ENCODE data around the gene SMIM35. TPM values are rescaled to one million over a fixed set of nuclear protein-coding genes. Genes with fewer than 3 reads are reported as not detected.

The SMIM35 gene
- total RNA-seq, 4 donors from 2014 or later: not detected

DNA sequence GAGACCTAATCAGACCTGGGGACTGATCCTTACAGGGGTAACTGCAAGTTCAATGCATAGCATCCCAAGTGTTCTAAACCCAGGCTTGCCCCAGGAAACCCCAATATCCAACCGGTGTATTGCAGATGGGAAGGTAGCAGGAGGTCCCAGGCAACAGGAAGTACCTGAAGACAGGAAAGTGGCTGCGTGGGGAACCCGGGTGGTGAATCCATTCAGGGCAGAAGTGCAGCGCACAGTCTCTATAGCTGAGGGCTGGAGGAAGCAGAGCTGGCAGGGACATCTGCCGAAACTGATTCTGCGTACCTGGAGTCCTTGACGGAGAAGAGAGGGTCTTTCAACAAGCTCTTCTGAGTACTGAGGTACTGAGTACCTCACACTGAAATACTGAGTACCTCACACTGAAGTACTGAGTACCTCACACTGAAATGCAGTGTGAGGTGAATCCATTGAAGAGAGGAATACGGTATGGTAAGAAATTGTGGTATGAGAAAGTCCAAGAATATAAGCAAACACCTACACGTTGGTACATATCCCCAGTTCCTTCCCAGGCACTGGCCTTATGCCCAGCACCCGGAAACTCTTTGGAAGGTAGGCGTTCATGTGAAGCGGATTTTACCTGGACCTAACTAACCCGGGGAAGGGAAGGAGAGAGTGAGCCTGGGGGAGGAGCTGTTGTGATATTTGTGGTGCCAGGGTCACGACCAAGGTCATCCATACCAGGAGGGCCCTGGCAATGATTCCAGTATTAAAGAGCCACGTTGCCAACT, 45.8 kb upstream of the SMIM35 start:
- no peak overlapping the region for H3K27ac ChIP-seq
- no peak overlapping the region for H3K4me3 ChIP-seq
- H3K4me1 ChIP-seq: peaks cover 4% of the 10 kb centered on the region
- no peak for TF ChIP-seq POLR2AphosphoS5 (IDR thresholded peaks at IDR 0.05)
- no peak for TF ChIP-seq POLR2A (IDR thresholded peaks at IDR 0.05)
- no peaks in the 10 kb centered on the region for H3K9me3 ChIP-seq
- no peaks in the 10 kb centered on the region for H3K27me3 ChIP-seq
- no peak for DNase-seq (ENCODE audit: low spot score in 2 of 2)
- no peaks in the 10 kb centered on the region for H3K36me3 ChIP-seq
- WGBS: 54% methylated on average over 15 of the region's 15 CpGs

- H3K27ac ChIP-seq: no peak overlapping the region
- H3K4me3 ChIP-seq: no peak overlapping the region
- DNase-seq (ENCODE audit: low spot score in 2 of 2): no peak
- H3K36me3 ChIP-seq: no peaks in the 10 kb centered on the region
- 57% methylated on average over 6 of the region's 6 CpGs for WGBS
- no peaks in the 10 kb centered on the region for H3K9me3 ChIP-seq
- H3K4me1 ChIP-seq: peaks cover 4% of the 10 kb centered on the region
- no peaks in the 10 kb centered on the region for H3K27me3 ChIP-seq
- TF ChIP-seq POLR2AphosphoS5 (IDR thresholded peaks at IDR 0.05): no peak
- TF ChIP-seq EP300 (IDR thresholded peaks at IDR 0.05): no peak
- no peak for TF ChIP-seq POLR2A (IDR thresholded peaks at IDR 0.05)
Measured at GRCh38 chr11:118129471-118130172, 42.9 kb upstream of the SMIM35 start.

GRCh38 chr11:118128721-118129470, 42.1 kb upstream of the SMIM35 start:
- WGBS: 59% methylated on average over 11 of the region's 11 CpGs
- no peak overlapping the region for H3K4me3 ChIP-seq
- H3K36me3 ChIP-seq: no peaks in the 10 kb centered on the region
- H3K27ac ChIP-seq: no peak overlapping the region
- peaks cover 4% of the 10 kb centered on the region for H3K4me1 ChIP-seq
- no peak for DNase-seq (ENCODE audit: low spot score in 2 of 2)
- H3K27me3 ChIP-seq: no peaks in the 10 kb centered on the region
- H3K9me3 ChIP-seq: no peaks in the 10 kb centered on the region
- TF ChIP-seq POLR2A (IDR thresholded peaks at IDR 0.05): no peak
- no peak for TF ChIP-seq POLR2AphosphoS5 (IDR thresholded peaks at IDR 0.05)
- no peak for TF ChIP-seq EP300 (IDR thresholded peaks at IDR 0.05)
- no peak for TF ChIP-seq CTCF (IDR thresholded peaks at IDR 0.05)

DNA sequence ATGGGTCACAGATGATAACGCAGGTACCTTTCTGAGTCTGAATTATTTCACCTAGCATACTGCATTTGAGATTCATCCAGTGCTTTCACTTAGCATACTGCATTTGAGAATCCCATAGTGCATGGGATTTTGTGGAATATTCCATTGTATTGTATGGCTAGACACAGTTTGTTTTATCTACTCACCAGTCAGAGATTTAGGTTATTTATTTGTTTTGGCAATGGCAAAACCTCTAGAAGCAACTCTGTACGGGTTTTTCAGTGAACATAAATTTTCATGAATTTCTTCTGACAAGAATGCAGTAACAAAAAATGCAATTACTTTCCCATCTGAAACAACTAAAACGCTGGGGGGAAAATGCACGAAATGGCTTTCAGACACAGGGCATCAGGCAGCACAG, 41.5 kb upstream of the SMIM35 start:
- Histone ChIP-seq H3K4me3 (no peak overlapping the region), H3K36me3 (no peaks in the 10 kb centered on the region), H3K4me1 (peaks cover 4% of the 10 kb centered on the region), H3K9me3 (no peaks in the 10 kb centered on the region), H3K27ac (no peak overlapping the region), H3K27me3 (no peaks in the 10 kb centered on the region)
- no peak for DNase-seq (ENCODE audit: low spot score in 2 of 2)
- 49% methylated on average over 4 of the region's 4 CpGs for WGBS
- TF ChIP-seq POLR2AphosphoS5 (IDR thresholded peaks at IDR 0.05) (no peak), POLR2A (IDR thresholded peaks at IDR 0.05) (no peak), CTCF (IDR thresholded peaks at IDR 0.05) (no peak), EP300 (IDR thresholded peaks at IDR 0.05) (no peak)

DNA sequence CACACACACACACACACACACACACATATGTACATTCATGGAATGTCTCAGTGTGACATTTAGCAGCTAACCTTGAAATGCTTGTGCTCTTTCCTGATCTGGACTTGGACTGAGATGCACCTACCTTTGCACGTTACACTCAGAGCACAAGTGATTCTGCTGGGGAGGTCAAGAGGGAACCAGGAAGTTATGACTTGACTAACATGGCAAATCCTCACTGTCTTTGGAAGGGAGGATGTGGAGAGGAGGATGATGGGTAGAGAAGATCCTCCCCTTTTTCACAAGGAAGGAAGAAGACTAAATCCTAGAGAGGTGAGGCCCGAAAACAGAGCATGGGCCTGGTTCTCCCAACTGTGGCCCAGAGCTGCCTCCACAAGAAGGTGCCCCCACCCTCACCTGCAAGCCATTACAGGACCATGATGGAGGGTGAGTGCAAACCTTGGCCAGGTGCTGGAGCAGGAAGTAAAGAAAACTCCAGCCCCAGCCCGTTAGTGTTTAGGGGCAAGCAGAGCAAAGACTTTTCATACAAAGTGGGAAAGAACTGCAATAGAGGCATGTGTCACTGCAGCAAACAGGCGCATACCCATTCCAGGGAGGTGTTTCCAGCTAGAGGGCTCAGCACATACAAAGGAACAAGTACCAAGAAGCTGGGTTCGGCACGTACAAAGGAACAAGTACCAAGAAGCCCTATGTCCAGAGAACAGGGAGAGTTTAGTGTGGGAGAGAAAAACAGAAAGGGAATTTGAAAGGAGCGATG, 39.5 kb upstream of the SMIM35 start:
- Histone ChIP-seq H3K36me3 (no peaks in the 10 kb centered on the region), H3K4me3 (no peak overlapping the region), H3K4me1 (peaks cover 4% of the 10 kb centered on the region), H3K27me3 (no peaks in the 10 kb centered on the region), H3K27ac (no peak overlapping the region), H3K9me3 (no peaks in the 10 kb centered on the region)
- 81% methylated on average over 7 of the region's 7 CpGs for WGBS
- no peak for DNase-seq (ENCODE audit: low spot score in 2 of 2)
- TF ChIP-seq POLR2AphosphoS5 (IDR thresholded peaks at IDR 0.05) (no peak), POLR2A (IDR thresholded peaks at IDR 0.05) (no peak), CTCF (IDR thresholded peaks at IDR 0.05) (no peak), EP300 (IDR thresholded peaks at IDR 0.05) (no peak)
